ENCODE data around the gene TRPM7. TPM values are rescaled to one million over a fixed set of nuclear protein-coding genes. Genes with fewer than 3 reads are reported as not detected.
A peak's percentile ranks its signal among the peaks of the same experiment; 100 is the strongest.

Gene TRPM7, protein sequence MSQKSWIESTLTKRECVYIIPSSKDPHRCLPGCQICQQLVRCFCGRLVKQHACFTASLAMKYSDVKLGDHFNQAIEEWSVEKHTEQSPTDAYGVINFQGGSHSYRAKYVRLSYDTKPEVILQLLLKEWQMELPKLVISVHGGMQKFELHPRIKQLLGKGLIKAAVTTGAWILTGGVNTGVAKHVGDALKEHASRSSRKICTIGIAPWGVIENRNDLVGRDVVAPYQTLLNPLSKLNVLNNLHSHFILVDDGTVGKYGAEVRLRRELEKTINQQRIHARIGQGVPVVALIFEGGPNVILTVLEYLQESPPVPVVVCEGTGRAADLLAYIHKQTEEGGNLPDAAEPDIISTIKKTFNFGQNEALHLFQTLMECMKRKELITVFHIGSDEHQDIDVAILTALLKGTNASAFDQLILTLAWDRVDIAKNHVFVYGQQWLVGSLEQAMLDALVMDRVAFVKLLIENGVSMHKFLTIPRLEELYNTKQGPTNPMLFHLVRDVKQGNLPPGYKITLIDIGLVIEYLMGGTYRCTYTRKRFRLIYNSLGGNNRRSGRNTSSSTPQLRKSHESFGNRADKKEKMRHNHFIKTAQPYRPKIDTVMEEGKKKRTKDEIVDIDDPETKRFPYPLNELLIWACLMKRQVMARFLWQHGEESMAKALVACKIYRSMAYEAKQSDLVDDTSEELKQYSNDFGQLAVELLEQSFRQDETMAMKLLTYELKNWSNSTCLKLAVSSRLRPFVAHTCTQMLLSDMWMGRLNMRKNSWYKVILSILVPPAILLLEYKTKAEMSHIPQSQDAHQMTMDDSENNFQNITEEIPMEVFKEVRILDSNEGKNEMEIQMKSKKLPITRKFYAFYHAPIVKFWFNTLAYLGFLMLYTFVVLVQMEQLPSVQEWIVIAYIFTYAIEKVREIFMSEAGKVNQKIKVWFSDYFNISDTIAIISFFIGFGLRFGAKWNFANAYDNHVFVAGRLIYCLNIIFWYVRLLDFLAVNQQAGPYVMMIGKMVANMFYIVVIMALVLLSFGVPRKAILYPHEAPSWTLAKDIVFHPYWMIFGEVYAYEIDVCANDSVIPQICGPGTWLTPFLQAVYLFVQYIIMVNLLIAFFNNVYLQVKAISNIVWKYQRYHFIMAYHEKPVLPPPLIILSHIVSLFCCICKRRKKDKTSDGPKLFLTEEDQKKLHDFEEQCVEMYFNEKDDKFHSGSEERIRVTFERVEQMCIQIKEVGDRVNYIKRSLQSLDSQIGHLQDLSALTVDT (N-terminal part only)
- total RNA-seq (10 to 100 TPM; 30.6 to 47.6 TPM), polyA plus RNA-seq (ENCODE audit: insufficient read length in 6 of 6) (10 to 100 TPM; 32.6 to 44.7 (median 40.1) TPM)
- long read RNA-seq, donor 1, partial matches to known transcripts = 12 of 13 reads
- long read RNA-seq, donor 1, other reads (novel, unspliced or antisense) = 0 of 13 reads
- long read RNA-seq, donor 2 = 0 reads
- long read RNA-seq, donor 3 = 0 reads
- long read RNA-seq, donor 4, partial matches to known transcripts = 7 of 9 reads
- long read RNA-seq, donor 4, other reads (novel, unspliced or antisense) = 2 of 9 reads
- long read RNA-seq, donor 5, partial matches to known transcripts = 7 of 7 reads
- long read RNA-seq, donor 5, other reads (novel, unspliced or antisense) = 0 of 7 reads
- long read RNA-seq, donor 6 = 0 reads
- long read RNA-seq, donor 7, full-length matches to known transcripts = 2 of 2 reads
- long read RNA-seq, donor 7, partial matches to known transcripts = 0 of 2 reads
- long read RNA-seq, donor 7, other reads (novel, unspliced or antisense) = 0 of 2 reads
- long read RNA-seq, donor 8 = 0 reads
- long read RNA-seq, donor 9 = 0 reads
- long read RNA-seq, donor 10, partial matches to known transcripts = 1 of 2 reads
- long read RNA-seq, donor 10, other reads (novel, unspliced or antisense) = 1 of 2 reads
- long read RNA-seq, donor 11 = 0 reads
- long read RNA-seq, donor 12 = 0 reads

DNA sequence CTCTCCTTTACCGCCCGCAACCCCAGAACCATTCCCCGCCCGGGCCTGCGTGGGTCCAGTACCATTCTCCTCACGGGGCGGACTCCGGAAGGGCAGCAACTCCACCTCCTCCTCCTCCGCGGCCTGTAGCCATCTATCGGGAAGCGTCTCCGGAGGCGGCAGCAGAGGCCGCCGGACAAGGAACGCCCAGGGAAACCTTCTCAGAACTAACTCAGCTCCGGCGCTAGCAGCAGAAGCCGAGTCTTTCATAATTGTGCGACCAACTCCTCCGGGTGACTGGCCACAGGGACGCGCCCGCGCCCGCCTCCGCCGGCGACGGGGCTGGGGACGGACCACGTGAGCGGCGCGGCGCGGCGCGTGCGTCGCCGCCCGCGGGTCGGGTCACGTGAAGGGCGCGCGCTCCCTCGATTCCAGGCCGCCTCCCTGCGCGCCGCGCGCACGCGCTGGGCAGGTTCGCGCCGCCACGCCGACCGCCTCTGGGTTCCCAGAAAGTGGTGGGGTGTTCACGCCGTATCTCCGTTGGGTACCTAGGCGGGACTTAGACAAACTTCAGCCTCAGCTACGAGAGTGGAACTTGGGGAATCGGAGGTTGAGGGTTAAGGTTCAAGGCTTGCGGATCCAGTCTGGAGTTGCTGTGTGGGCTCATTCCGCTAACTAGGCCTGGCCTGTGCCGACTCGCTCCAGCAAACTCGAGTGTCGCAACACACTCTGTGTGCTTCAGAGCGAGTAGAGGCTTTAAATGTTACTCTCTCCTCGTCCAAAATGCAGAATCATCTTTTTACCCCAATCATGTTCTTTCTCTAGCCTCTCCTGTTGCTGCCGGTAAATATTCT, at the start of gene TRPM7:
Gene TRPM7, minus strand, starts transcription at position 329 of the 833 bp plus-strand sequence. Its CDS starts 264 bp downstream, at position 65.
- TF ChIP-seq, protein P1, sequence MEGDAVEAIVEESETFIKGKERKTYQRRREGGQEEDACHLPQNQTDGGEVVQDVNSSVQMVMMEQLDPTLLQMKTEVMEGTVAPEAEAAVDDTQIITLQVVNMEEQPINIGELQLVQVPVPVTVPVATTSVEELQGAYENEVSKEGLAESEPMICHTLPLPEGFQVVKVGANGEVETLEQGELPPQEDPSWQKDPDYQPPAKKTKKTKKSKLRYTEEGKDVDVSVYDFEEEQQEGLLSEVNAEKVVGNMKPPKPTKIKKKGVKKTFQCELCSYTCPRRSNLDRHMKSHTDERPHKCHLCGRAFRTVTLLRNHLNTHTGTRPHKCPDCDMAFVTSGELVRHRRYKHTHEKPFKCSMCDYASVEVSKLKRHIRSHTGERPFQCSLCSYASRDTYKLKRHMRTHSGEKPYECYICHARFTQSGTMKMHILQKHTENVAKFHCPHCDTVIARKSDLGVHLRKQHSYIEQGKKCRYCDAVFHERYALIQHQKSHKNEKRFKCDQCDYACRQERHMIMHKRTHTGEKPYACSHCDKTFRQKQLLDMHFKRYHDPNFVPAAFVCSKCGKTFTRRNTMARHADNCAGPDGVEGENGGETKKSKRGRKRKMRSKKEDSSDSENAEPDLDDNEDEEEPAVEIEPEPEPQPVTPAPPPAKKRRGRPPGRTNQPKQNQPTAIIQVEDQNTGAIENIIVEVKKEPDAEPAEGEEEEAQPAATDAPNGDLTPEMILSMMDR (IDR thresholded peaks at IDR 0.05) = no peak
- peak within 1 kb of the TSS; percentile 90 to 97 for H3K27ac ChIP-seq
- peaks cover 0 to 39% of the 10 kb centered on the region in 2 donors for H3K4me1 ChIP-seq
- DNase-seq (peak; percentile 91 to 98 (median 93)), ATAC-seq (peak; percentile 93)
- intact Hi-C loops (cut with DNase I) = loop anchor here in 1 of 2 donors (10.0 kb wide), 1 partner anchor 78 kb away; the partner anchor contains the start of gene SPPL2A
- H3K9me3 ChIP-seq = no peaks in the 10 kb centered on the region
- H3K36me3 ChIP-seq = no peaks in the 10 kb centered on the region
- no peaks in the 10 kb centered on the region for H3K27me3 ChIP-seq
- H3K4me3 ChIP-seq = peak within 1 kb of the TSS; percentile 75 to 85

DNA sequence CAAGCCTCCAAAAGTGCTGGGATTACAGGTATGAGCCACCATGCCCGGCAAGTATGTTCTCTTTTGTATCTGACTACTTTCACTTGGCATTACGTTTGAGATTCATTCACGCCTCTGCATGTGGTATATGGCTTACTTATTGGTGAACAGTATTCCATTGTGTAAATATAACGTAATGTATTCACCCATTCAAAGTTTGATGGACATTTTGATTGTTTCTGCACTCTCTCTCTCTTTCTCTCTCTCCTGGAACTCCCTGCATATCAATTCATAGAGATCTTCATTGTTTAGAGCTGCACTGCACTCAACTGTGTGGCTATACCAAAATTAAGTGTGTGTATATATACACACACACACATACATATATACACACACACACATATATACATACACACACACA, 48.6 kb upstream of the TRPM7 start:
- Histone ChIP-seq H3K9me3 (no peaks in the 10 kb centered on the region), H3K36me3 (peaks cover 3 to 99% of the 10 kb centered on the region in 2 donors), H3K27ac (no peak overlapping the region), H3K4me3 (no peak overlapping the region), H3K27me3 (no peaks in the 10 kb centered on the region), H3K4me1 (no peaks in the 10 kb centered on the region)
- ATAC-seq (no peak), DNase-seq (no peak)
- intact Hi-C loops (cut with DNase I) = no loop called here
- TF ChIP-seq, protein P1 (IDR thresholded peaks at IDR 0.05) = no peak

DNA sequence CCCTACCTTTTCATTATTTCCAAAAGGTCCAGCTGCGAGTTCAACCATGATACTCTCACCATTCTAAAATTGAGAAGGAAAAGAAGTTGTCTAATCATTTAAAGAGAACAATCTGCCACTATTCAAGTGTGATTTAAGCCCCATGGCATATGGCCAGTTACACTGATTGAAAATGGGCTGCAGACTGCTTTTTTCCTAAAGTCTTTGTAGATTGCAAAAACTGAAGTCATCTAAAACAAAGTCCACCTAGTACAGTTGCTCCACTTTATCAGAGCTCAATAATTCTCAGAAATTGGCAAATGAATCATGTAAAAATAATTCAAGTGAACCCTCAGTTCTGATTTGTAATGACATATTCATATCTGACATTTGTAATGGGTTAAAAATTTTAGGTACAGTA, 39.7 kb upstream of the TRPM7 start:
- intact Hi-C loops (cut with DNase I) = no loop called here
- Histone ChIP-seq H3K4me1 (no peaks in the 10 kb centered on the region), H3K27me3 (no peaks in the 10 kb centered on the region), H3K27ac (no peak overlapping the region), H3K9me3 (no peaks in the 10 kb centered on the region), H3K36me3 (peaks cover 0 to 99% of the 10 kb centered on the region in 2 donors), H3K4me3 (no peak overlapping the region)
- no peak for DNase-seq
- TF ChIP-seq, protein P1 (IDR thresholded peaks at IDR 0.05) = no peak
- no peak for ATAC-seq

DNA sequence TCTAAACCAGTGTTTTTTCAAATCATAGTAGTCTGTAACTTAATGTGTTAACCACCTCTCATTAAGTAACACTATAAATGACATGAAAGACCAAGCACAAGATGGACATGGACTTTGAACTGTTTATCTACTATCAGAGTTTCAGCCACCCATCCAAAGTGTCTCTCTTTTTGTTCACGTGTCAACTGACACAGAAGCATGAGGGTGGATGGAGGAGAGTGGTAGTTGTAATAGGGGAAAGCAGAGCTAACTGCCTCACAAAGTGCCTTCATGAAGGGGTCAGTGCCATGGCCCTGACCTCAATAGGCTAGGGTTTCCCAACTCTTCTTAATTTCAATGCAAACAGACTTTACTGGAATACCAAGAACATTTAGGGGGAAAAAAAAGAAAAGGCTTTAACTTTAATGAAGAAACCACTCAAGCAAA, 32.1 kb upstream of the TRPM7 start:
- Histone ChIP-seq H3K27ac (no peak overlapping the region), H3K4me3 (no peak overlapping the region), H3K27me3 (no peaks in the 10 kb centered on the region), H3K36me3 (peaks cover 0 to 83% of the 10 kb centered on the region in 2 donors), H3K9me3 (no peaks in the 10 kb centered on the region), H3K4me1 (no peaks in the 10 kb centered on the region)
- intact Hi-C loops (cut with DNase I) = no loop called here
- DNase-seq = no peak
- TF ChIP-seq, protein P1 (IDR thresholded peaks at IDR 0.05) = no peak
- no peak for ATAC-seq

Measured in left lung (tissue), 14 donors.